Ishikawa (cell line): ENCODE results near the gene DCC.

Source experiments
- CREB1 ChIP-seq: IDR thresholded peaks from 2 replicates; pipeline ENCODE4 v1.6.1; 2012; ENCODE audit warnings: low read depth
- EGR1 ChIP-seq: IDR thresholded peaks from 2 replicates; pipeline ENCODE4 v1.6.1; 2012
- EP300 ChIP-seq: IDR thresholded peaks from 2 replicates; pipeline ENCODE4 v1.6.1; 2012; ENCODE audit warnings: borderline replicate concordance
- FOXM1 ChIP-seq: IDR thresholded peaks from 2 replicates; pipeline ENCODE4 v1.6.1; 2012; ENCODE audit warnings: low read depth, borderline replicate concordance
- RAD21 ChIP-seq: IDR thresholded peaks from 2 replicates; pipeline ENCODE4 v1.6.1; 2012; ENCODE audit warnings: low read depth
- TAF1 ChIP-seq: IDR thresholded peaks from 2 replicates; pipeline ENCODE4 v1.6.1; 2012; ENCODE audit warnings: low read depth, mild to moderate bottlenecking
- TCF12 ChIP-seq: IDR thresholded peaks from 2 replicates; pipeline ENCODE4 v1.6.1; 2012; ENCODE audit warnings: low read depth
- YY1 ChIP-seq: IDR thresholded peaks from 2 replicates; pipeline ENCODE4 v1.6.1; 2012; ENCODE audit warnings: low read depth
- TF ChIP-seq, protein P1 (sequence below): IDR thresholded peaks from 2 replicates; pipeline ENCODE4 v1.6.1; 2012; ENCODE audit warnings: low read depth, mild to moderate bottlenecking
- TF ChIP-seq, protein P2 (sequence below): IDR thresholded peaks from 2 replicates; pipeline ENCODE4 v1.6.1; 2012

DNA sequence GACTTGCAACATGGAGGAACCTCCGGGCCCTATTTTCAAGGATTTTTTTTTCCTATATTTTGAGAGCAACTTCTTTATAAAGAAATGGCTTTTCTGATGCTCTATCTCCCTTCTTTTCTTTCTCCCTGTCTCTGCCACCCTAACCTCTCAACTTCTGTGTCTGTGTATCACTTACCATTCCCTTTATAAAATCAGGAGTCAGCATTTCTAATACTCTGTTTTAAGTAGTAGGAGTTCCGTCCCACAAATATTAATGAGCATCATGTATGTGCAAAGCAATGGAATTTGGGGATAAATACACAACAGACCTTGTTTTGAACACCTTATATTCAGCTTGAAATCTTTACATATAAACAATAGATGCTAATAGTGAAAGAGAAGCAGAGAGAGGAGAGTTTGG, 268.0 kb downstream of the DCC start:
- TF ChIP-seq RAD21 = no peak
- TF ChIP-seq EP300 = no peak
- TF ChIP-seq TAF1 = no peak
- TF ChIP-seq EGR1 = no peak
- TF ChIP-seq, protein P1, sequence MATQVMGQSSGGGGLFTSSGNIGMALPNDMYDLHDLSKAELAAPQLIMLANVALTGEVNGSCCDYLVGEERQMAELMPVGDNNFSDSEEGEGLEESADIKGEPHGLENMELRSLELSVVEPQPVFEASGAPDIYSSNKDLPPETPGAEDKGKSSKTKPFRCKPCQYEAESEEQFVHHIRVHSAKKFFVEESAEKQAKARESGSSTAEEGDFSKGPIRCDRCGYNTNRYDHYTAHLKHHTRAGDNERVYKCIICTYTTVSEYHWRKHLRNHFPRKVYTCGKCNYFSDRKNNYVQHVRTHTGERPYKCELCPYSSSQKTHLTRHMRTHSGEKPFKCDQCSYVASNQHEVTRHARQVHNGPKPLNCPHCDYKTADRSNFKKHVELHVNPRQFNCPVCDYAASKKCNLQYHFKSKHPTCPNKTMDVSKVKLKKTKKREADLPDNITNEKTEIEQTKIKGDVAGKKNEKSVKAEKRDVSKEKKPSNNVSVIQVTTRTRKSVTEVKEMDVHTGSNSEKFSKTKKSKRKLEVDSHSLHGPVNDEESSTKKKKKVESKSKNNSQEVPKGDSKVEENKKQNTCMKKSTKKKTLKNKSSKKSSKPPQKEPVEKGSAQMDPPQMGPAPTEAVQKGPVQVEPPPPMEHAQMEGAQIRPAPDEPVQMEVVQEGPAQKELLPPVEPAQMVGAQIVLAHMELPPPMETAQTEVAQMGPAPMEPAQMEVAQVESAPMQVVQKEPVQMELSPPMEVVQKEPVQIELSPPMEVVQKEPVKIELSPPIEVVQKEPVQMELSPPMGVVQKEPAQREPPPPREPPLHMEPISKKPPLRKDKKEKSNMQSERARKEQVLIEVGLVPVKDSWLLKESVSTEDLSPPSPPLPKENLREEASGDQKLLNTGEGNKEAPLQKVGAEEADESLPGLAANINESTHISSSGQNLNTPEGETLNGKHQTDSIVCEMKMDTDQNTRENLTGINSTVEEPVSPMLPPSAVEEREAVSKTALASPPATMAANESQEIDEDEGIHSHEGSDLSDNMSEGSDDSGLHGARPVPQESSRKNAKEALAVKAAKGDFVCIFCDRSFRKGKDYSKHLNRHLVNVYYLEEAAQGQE = no peak
- TF ChIP-seq YY1 = no peak
- TF ChIP-seq, protein P2, sequence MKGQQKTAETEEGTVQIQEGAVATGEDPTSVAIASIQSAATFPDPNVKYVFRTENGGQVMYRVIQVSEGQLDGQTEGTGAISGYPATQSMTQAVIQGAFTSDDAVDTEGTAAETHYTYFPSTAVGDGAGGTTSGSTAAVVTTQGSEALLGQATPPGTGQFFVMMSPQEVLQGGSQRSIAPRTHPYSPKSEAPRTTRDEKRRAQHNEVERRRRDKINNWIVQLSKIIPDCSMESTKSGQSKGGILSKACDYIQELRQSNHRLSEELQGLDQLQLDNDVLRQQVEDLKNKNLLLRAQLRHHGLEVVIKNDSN = no peak
- TF ChIP-seq CREB1 = no peak
- TF ChIP-seq FOXM1 = no peak
- TF ChIP-seq TCF12 = no peak
